Effector memory CD4-positive, alpha-beta T cell (primary cell): ENCODE results near the gene KCNMB2.

Experiments used
- DNase-seq, 3 donors: peaks; one replicate each; pipeline ENCODE4 v3.0.0-alpha.2; 2020
- H3K27ac ChIP-seq: 2 replicates; pipeline ENCODE4 v1.7.0; 2013; ENCODE audit warnings: mild to moderate bottlenecking, low read length, moderate library complexity; ENCODE audit not compliant: insufficient read depth, poor library complexity, severe bottlenecking
- H3K27me3 ChIP-seq: replicated peaks from 2 replicates; pipeline ENCODE4 v1.7.0; 2013; ENCODE audit warnings: mild to moderate bottlenecking, low read length; ENCODE audit not compliant: insufficient read depth, control insufficient read depth, poor library complexity, severe bottlenecking
- H3K36me3 ChIP-seq: 2 replicates; pipeline ENCODE4 v1.7.0; 2013; ENCODE audit warnings: mild to moderate bottlenecking, low read length, moderate library complexity; ENCODE audit not compliant: control insufficient read depth, insufficient read depth
- H3K4me1 ChIP-seq: 2 replicates; pipeline ENCODE4 v1.7.0; 2013; ENCODE audit warnings: low read length, mild to moderate bottlenecking; ENCODE audit not compliant: control insufficient read depth, insufficient read depth, poor library complexity, severe bottlenecking
- H3K4me3 ChIP-seq: 2 replicates; pipeline ENCODE4 v1.7.0; 2013; ENCODE audit warnings: low read length, low read depth, mild to moderate bottlenecking; ENCODE audit not compliant: insufficient read depth, poor library complexity, severe bottlenecking
- H3K9me3 ChIP-seq: 2 replicates; pipeline ENCODE4 v1.7.0; 2013; ENCODE audit warnings: mild to moderate bottlenecking, low read length, moderate library complexity; ENCODE audit not compliant: control insufficient read depth

The KCNMB2 gene

DNA sequence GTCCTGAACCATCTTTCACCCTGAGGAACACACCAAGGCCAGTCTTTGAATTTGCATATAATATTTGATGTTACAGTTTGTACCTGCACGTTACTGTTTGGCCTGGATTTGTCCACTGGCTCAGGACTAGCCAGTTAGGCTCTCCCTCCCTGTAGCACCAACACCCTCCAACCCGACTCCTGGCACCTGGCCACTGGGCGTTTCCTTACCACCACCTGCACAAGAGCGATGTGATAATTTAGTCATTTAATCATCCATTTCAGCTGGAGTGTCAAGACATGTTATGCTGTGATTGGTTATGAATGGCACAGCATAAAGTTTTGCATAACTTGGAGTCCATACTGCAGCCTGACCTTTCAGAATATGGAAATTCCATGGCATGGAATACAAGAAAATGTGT, 242.4 kb downstream of the KCNMB2 start:
- Histone ChIP-seq H3K4me1 (no peaks in the 10 kb centered on the region), H3K27ac (no peak overlapping the region), H3K4me3 (no peak overlapping the region), H3K9me3 (no peaks in the 10 kb centered on the region), H3K36me3 (no peaks in the 10 kb centered on the region), H3K27me3 (no peaks in the 10 kb centered on the region)
- DNase-seq = no peak

DNA sequence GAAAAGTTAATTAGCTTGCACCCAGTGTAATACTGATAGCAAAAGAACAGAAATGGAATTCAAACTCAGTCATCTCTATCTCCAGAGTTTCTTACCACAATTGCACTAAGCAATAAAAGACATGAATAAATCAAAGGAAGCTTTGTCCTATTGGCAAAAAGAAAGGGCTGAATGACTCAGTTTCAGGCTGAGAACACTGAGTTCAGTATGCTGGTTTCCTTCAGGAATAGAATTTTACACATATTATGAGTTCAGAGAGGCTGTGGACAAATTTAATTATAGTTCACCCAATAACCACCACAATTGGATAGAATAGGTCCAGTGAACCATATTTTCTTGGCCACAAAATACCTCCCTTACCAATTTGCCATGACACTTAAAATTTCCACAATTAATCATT, 249.7 kb downstream of the KCNMB2 start:
- H3K27ac ChIP-seq = no peak overlapping the region
- no peaks in the 10 kb centered on the region for H3K27me3 ChIP-seq
- H3K9me3 ChIP-seq = no peaks in the 10 kb centered on the region
- no peaks in the 10 kb centered on the region for H3K36me3 ChIP-seq
- H3K4me3 ChIP-seq = no peak overlapping the region
- DNase-seq = no peak
- no peaks in the 10 kb centered on the region for H3K4me1 ChIP-seq

DNA sequence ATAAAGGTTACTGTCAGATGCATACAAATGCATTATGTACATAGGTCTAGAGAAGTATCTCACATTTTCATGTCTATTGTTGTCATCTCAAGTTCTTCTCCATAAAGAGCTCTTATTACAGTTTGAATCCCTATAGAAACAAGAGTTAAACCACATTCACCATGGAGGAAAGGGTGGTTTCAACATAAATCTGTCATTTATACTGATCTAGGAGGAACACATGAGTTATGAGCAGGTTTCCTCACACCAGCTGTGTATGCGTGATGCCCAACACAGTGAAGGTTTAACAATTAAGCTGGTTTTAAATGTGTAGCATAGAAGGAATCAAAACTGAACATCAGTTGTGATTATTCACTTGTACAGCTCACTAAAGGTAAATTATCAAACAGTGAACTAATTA, 251.7 kb downstream of the KCNMB2 start:
- Histone ChIP-seq H3K36me3 (no peaks in the 10 kb centered on the region), H3K4me3 (no peak overlapping the region), H3K27me3 (no peaks in the 10 kb centered on the region), H3K27ac (no peak overlapping the region), H3K4me1 (no peaks in the 10 kb centered on the region), H3K9me3 (no peaks in the 10 kb centered on the region)
- DNase-seq = no peak

DNA sequence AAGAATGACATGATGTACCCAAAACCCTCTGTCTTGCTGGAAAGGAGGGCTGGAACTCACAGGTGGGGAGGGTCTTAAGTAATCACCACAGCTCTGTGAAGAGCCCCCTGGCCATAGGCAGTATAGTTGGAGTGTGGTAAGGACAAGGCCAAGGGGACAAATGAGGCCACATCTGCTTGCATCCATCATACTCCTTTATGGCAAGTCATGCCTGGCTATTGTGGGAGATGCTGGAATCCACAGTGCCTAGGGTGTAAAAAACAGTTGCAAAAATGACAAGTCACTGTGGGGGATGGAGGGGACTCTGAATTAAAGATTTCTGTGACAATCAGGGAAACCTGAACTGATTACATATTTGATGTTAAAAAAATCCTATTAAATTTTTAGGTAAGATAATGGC, 258.5 kb downstream of the KCNMB2 start:
- H3K4me3 ChIP-seq = no peak overlapping the region
- H3K27ac ChIP-seq = no peak overlapping the region
- no peak for DNase-seq
- no peaks in the 10 kb centered on the region for H3K27me3 ChIP-seq
- no peaks in the 10 kb centered on the region for H3K9me3 ChIP-seq
- H3K36me3 ChIP-seq = no peaks in the 10 kb centered on the region
- H3K4me1 ChIP-seq = no peaks in the 10 kb centered on the region

DNA sequence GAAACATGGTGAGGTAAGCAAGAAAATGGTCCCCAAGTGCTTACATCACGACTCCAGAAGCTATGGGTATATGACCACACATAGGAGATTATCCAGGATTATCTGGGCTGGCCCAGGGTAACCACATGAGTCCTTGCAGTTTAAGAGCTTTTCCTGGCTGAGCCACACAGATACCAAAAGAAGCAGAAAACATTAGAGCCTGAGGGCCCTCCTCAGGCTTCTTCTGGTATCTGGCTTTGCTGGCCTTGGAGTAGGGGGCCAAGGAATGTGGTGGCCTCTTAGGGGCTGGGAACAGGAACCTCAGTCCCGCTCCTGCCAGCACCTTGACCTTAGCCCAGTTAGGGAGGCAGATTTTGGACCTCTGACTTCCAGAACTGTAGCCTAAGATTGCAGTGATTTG, 259.1 kb downstream of the KCNMB2 start:
- H3K4me1 ChIP-seq = no peaks in the 10 kb centered on the region
- H3K36me3 ChIP-seq = no peaks in the 10 kb centered on the region
- H3K27me3 ChIP-seq = no peaks in the 10 kb centered on the region
- no peak overlapping the region for H3K27ac ChIP-seq
- no peak overlapping the region for H3K4me3 ChIP-seq
- no peaks in the 10 kb centered on the region for H3K9me3 ChIP-seq
- no peak for DNase-seq

DNA sequence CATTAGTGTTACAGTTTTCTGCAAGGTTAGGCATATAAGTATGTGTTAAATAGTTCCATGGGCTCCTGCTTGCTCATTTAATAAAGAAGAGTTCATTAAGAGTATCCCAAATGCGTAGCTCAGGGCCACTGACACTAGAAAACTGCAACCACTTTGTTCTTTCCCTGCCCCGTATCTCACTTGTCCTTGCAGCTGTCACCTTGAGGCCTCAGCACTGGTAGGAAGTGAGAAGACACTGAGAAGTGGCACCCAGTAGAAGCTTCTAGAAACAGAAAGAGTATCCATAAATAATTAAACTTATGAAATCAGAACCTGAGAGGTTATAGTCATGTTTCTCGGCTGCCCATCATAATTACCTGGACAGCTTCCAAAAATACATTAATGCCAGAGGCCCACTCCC, 266.0 kb downstream of the KCNMB2 start:
- no peaks in the 10 kb centered on the region for H3K9me3 ChIP-seq
- no peak for DNase-seq
- H3K4me1 ChIP-seq = no peaks in the 10 kb centered on the region
- H3K27me3 ChIP-seq = no peaks in the 10 kb centered on the region
- no peaks in the 10 kb centered on the region for H3K36me3 ChIP-seq
- H3K4me3 ChIP-seq = no peak overlapping the region
- H3K27ac ChIP-seq = no peak overlapping the region

DNA sequence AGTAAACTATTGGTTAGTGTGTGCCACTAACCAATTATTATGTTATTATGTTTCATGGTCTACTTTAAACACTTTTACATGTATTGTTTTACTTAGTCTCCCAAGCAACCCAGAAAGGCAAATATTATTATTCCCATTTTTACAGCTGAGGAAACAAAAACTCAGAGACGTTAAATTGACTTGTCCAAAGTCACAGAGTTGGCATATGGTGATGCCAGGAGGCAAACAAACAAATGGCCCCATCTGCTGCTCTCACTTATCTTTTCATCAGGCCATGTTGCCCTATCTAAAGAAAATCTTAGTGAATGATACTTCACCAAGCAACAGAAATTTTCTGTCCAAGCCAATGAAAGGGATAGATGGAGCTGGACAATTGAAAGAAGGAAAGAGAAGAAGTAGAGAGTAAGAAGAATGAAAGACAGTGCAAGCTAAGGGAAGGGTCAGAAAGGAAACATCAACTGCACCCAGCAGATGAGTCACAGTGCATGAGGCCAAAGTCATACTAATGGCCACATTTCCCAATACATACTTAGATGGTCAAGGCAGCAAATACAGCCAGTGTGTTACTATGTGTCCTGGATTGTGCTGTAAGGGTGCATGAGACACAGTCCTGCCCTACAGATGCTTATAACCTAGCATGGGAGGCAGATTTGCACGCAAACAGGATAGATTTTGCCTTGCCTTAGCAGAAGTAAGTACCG, 266.9 kb downstream of the KCNMB2 start:
- Histone ChIP-seq H3K27ac (no peak overlapping the region), H3K27me3 (no peaks in the 10 kb centered on the region), H3K9me3 (no peaks in the 10 kb centered on the region), H3K4me3 (no peak overlapping the region), H3K36me3 (no peaks in the 10 kb centered on the region), H3K4me1 (no peaks in the 10 kb centered on the region)
- no peak for DNase-seq

DNA sequence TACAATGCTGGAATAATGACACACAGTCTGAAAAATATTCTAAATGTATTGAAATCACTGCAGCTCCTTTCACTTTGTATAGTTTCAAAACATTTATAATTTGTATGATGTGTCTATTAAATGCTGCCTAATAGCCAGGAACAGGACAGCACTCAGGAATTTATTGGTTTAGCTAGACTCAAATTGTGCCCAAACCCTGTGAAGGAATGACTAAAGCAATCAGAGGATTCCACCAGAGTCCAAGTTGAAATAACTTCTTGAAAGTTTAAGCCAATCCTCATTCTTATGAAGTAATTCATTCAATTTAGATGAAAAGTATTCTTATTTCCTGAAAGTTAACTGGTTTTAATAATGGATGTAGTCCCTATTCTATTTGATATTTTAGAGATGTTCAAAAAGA, 268.4 kb downstream of the KCNMB2 start:
- DNase-seq = no peak
- H3K9me3 ChIP-seq = no peaks in the 10 kb centered on the region
- H3K4me3 ChIP-seq = no peak overlapping the region
- no peaks in the 10 kb centered on the region for H3K4me1 ChIP-seq
- no peaks in the 10 kb centered on the region for H3K27me3 ChIP-seq
- no peaks in the 10 kb centered on the region for H3K36me3 ChIP-seq
- H3K27ac ChIP-seq = no peak overlapping the region

DNA sequence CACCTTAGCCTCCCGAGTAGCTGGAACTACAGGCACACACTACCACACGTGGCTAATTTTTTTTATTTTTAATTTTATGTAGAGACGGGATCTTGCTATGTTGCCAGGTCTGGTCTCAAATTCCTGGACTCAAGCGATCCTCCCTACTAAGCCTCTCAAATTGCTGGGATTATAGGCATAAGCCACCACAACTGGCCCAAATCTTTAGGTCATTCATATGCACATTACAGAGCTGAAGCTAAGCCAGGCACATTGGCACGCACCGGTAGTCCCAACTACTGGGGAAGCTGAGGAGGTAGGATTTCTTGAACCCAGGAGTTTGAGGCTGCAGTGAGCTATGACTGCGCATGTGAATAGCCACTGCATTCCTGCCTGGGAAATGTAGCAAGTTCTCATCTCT, 269.5 kb downstream of the KCNMB2 start:
- H3K9me3 ChIP-seq = no peaks in the 10 kb centered on the region
- no peak overlapping the region for H3K27ac ChIP-seq
- H3K27me3 ChIP-seq = no peaks in the 10 kb centered on the region
- no peaks in the 10 kb centered on the region for H3K36me3 ChIP-seq
- no peak for DNase-seq
- H3K4me3 ChIP-seq = no peak overlapping the region
- no peaks in the 10 kb centered on the region for H3K4me1 ChIP-seq

DNA sequence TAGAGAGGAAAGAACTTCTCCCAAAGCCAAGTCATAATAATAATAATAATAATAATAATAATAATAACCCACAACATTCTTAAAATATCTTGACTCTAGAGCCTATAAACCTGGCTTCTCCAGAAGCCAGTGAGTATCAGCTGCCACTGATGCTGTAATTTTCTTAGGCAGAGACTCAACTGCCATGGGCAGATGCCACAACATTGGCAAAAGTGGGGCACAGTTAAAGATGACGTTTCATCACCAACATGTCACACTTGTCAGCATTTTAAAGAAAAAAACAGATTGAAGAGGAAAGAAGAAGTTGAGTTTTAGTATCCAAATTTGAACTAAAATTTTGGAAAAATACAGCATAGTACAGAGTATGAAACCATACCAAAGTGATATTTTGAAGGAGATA, 270.4 kb downstream of the KCNMB2 start:
- Histone ChIP-seq H3K27ac (no peak overlapping the region), H3K4me1 (no peaks in the 10 kb centered on the region), H3K9me3 (no peaks in the 10 kb centered on the region), H3K36me3 (no peaks in the 10 kb centered on the region), H3K4me3 (no peak overlapping the region), H3K27me3 (no peaks in the 10 kb centered on the region)
- no peak for DNase-seq
